Measurements from ENCODE around the gene APLN.

Gene APLN

DNA sequence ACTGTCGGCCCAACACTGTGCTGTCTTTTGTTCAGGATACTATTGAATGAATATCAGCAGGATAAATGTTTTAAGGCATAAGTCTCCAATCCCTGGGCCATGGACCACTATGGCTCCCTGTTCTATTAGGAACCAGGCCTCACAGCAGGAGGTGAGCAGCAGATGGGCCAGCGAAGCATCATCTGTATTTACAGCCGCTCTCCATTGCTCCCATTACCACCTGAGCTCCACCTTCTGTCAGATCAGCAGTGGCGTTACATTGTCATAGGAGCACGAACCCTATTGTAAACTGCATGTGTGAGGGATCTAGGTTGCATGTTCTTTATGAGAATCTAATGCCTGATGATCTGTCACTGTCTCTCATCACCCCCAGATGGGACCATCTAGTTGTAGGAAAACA lies 3.7 kb upstream of the APLN start:
- no peak for TF ChIP-seq CTCF (conservative IDR thresholded peaks at IDR 0.05; ENCODE audit: control insufficient read depth, insufficient read depth, low read depth, low read length)
- no peak for DNase-seq (ENCODE audit: low read depth)
- no peak overlapping the region for H3K4me3 ChIP-seq (ENCODE audit: control insufficient read depth, low read depth, low read length)

GRCh38 chrX:129655547-129656249 lies 942 bp upstream of the APLN start:
- DNase-seq (ENCODE audit: low read depth) = no peak
- no peak overlapping the region for H3K4me3 ChIP-seq (ENCODE audit: control insufficient read depth, low read depth, low read length)
- no peak for TF ChIP-seq CTCF (conservative IDR thresholded peaks at IDR 0.05; ENCODE audit: control insufficient read depth, insufficient read depth, low read depth, low read length)

GRCh38 chrX:129653971-129654651 lies 645 bp downstream of the APLN start:
- DNase-seq (ENCODE audit: low read depth) = no peak
- H3K4me3 ChIP-seq (ENCODE audit: control insufficient read depth, low read depth, low read length) = peak overlapping the region; percentile 25
- no peak for TF ChIP-seq CTCF (conservative IDR thresholded peaks at IDR 0.05; ENCODE audit: control insufficient read depth, insufficient read depth, low read depth, low read length)

DNA sequence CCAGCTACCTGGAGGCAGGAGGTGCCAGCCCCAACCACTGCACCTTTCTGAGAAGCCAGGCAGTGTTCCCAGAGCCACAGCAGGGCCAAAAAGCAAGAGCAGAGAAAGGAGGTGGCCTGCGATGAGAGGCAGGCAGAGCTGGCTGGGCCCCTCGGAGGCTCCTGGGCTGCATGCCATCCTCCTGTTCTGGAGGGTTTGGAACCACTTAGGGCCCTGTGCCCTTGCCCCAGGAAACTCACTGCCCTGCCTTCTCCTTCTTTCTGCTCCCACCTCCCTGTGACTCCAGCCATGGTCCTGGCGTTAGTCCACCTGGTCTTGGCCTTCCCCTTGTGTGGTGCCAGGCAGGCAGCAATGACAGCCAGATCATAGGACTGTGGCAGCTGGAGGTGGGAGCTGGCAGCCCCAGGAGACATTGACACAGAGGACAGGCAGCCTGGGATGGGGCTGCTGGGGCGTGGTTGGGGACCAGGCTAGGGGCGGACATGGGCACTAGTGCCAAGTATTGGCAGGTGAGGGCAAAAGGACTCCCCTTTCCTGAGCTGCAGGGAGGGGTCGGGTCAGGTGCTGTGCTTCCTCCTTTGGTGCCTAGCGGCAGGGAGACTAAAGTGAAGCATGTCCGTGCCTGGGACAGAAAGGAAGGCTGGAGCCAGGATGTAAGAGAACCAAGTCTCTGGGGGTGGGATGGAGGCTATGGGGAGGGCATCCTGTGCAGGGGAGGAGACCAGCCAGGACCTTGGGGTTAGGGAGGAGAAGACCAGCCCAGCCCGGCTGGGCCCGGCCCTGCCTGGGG lies 1.4 kb downstream of the APLN start:
- no peak for DNase-seq (ENCODE audit: low read depth)
- no peak overlapping the region for H3K4me3 ChIP-seq (ENCODE audit: control insufficient read depth, low read depth, low read length)
- no peak for TF ChIP-seq CTCF (conservative IDR thresholded peaks at IDR 0.05; ENCODE audit: control insufficient read depth, insufficient read depth, low read depth, low read length)

DNA sequence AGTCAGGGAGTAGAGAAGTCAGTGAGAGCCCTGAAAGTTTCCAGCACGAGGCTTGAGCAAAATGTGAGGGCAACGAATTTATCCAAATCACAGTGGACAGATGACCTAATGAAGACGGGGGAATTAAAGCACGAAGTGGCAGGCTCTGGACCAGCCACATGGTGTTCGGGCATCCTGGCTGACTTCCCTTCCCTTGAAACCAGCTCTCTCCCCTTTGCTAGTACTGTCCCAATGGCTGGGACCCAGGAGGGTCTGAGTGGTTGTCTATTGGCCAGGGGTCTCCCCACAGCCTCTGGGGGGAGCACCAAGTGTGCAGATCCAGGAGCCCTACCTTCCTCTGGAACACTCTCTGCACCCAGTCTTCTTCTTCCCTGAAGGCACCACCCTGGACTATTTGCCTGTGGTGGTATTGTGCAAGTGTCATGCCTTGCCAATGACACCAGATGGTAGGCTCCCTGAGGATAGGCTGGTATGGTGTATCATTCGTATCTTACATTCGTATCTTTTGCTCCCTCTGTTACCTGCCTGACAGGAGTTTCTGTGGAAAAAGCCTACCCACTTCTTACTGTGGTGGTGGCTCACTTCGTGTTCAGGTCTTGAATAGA lies 2.1 kb downstream of the APLN start:
- H3K4me3 ChIP-seq (ENCODE audit: control insufficient read depth, low read depth, low read length) = no peak overlapping the region
- no peak for DNase-seq (ENCODE audit: low read depth)
- TF ChIP-seq CTCF (conservative IDR thresholded peaks at IDR 0.05; ENCODE audit: control insufficient read depth, insufficient read depth, low read depth, low read length) = no peak

DNA sequence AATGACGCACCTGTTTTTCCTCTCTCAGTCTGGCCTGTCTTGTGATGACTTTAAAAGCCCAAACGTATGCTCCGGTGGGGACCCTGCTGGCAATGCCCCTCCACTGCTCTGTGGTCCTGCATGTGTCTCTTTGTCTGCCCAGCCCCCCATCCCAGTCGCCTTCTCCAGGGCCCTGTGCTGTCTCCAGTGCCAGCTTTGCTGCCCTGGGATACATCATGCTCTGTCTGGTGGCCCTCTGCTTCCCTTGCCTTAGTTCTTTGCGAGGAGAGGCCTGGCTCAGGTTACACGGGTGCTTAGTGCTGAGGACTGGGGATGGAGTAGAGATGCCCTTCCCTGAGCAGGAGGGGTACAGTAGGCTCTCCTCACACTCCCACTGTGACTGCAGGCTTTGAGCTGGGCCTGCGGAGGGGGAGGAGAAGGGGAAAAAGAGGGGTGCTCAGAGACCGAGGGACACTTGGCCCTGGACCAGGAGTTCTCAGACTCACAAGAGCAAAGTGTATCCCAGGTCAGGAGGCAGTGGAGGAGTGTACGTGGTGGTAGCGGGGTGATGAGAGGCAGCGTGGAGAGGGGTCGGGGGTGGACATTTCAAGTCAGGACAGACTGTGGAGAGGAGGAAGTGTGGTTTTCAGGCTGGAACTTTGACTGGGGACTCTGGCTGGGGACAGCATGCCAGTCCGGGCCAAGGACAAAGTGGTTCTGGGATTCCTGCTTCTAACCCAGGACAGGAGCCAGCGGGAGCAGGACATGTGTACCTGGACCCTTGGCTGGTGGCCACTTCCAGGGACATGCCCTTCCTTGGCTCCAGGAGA lies 2.8 kb downstream of the APLN start:
- H3K4me3 ChIP-seq (ENCODE audit: control insufficient read depth, low read depth, low read length) = no peak overlapping the region
- DNase-seq (ENCODE audit: low read depth) = no peak
- TF ChIP-seq CTCF (conservative IDR thresholded peaks at IDR 0.05; ENCODE audit: control insufficient read depth, insufficient read depth, low read depth, low read length) = no peak
